Measurements from ENCODE around the gene LENEP.

- TF ChIP-seq CTCF (optimal IDR thresholded peaks at IDR 0.05 in 1 of 3, IDR thresholded peaks at IDR 0.05 in 1 of 3, conservative IDR thresholded peaks at IDR 0.05 in 1 of 3; ENCODE audit: extremely low read depth in 1 of 3, insufficient read depth in 2 of 3, low read length in 3 of 3): no peak
- TF ChIP-seq EZH2 (IDR thresholded peaks at IDR 0.05; ENCODE audit: low read length): no peak
Measured at GRCh38 chr1:155019377-155020245, 26.2 kb downstream of the LENEP start.

All from keratinocyte (primary cell).